Measurements from ENCODE around the gene CTSA.

DNA sequence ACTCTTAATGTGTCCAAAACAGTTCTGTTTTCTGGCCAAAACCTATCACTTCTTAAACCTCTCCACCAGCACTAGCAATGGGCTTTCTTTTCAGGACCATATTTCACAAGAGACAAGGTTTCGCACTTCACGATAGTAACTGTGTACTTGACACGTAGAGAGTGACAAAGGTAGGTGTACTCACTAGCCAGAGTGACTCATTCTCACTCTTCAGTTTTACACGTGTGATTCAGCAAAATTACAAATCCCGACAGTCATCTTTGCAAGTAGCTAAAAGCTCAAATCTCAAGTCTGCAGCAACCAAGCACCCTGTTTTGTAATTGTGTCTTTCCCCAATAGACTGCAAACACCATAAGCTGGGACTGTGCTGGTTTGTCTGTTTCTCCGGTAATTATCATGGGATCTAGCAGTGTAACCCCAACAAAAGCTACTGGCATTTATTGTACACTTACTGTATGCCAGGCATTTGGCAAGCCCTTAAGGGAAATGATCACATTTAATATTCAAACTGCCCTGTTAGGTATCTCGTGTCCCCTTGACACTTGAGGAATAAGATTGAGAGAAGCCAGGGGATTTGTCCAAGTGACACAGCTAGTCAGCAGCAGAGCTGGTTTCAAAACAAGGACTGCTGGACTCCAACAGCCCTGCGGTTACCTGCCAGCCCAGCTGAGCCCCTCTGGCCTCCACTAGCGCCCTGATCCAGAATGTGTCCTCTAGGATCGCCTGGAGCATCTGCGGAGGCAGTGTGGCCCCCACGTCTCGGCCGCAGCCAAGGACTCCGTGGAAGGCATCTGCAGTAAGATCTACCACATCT lies 53.2 kb downstream of the CTSA start:
- TF ChIP-seq, protein P1, sequence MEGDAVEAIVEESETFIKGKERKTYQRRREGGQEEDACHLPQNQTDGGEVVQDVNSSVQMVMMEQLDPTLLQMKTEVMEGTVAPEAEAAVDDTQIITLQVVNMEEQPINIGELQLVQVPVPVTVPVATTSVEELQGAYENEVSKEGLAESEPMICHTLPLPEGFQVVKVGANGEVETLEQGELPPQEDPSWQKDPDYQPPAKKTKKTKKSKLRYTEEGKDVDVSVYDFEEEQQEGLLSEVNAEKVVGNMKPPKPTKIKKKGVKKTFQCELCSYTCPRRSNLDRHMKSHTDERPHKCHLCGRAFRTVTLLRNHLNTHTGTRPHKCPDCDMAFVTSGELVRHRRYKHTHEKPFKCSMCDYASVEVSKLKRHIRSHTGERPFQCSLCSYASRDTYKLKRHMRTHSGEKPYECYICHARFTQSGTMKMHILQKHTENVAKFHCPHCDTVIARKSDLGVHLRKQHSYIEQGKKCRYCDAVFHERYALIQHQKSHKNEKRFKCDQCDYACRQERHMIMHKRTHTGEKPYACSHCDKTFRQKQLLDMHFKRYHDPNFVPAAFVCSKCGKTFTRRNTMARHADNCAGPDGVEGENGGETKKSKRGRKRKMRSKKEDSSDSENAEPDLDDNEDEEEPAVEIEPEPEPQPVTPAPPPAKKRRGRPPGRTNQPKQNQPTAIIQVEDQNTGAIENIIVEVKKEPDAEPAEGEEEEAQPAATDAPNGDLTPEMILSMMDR (IDR thresholded peaks at IDR 0.05) = no peak
- TF ChIP-seq ZFX (IDR thresholded peaks at IDR 0.05; ENCODE audit: borderline replicate concordance) = no peak

Measured in 22Rv1 (cell line).